ENCODE results near the gene IQCN.
"Not testable (repeated sequence)": the region's sequence is repeated elsewhere in the genome, so short reads cannot be mapped to it uniquely, and the experiment has no call there.

IQCN gene

GRCh38 chr19:18214779-18215433 lies 59.3 kb downstream of the IQCN start:
- no peak for DNase-seq (ENCODE audit: low read depth)

DNA sequence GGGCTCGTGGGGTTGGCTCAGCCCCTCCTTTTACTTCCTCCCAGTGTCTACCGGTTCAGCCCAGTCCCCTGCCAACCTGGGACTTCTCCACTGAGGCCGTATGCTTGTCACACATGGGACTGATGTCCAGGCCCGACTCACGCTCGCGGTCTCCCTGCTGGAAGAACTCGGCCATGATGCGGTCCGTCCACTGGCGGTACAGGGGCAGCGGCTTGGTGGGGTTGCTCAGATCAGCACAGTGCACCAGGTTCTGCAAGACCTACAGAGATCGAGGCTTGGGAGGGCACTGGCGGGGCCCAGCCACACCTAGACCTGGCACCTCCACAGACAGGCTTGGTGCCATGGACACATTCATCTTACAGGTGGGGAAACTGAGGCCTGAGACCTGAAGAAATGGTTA lies 62.6 kb downstream of the IQCN start:
- DNase-seq (ENCODE audit: low read depth): no peak

GRCh38 chr19:18209912-18210311 lies 64.3 kb downstream of the IQCN start:
- not testable (repeated sequence) for DNase-seq (ENCODE audit: low read depth)

DNA sequence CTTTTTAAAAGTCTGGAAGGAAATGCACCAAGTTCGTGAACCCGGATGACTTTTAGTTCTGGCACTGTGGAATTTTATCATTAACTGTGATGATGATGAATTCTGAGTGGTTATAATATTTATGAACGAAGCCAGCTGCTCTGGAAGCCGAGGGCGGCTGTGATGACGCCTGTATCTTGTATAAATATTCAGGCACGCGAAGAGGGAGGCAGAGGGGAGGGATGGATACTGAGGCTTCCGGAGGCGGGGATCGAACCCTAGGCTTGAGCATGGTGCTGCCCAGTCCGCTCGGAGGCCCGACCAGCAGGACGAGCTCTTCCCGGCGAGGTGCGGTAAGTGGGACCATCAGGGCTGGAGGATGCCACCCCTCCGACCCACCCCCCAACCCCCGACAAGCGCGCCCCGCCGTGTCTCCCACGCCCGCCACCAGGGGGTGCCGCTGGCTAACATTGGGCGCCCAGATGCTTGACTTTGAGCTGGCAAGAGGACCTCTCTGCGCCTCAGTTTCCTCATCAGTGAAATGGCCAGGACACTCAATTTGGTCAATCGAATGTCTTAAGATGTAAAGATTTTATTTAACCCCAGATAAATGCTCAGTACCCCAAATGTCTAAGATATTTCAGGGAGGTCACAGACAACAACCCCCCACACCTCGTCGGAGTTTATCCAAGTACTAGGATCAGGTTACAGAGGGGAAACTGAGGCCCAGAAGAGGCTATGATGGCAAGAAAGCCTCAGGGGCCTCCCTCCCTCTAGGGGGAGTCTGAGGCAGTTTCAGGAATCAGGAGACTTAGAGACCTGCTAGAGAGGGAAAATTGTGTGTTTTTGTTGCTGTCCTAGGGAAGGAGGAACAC lies 65.9 kb downstream of the IQCN start:
- DNase-seq (ENCODE audit: low read depth): no peak
